Endothelial cell (in vitro differentiated cells): ENCODE measurements around the gene ENTR1. TPM values are rescaled to one million over a fixed set of nuclear protein-coding genes. Genes with fewer than 3 reads are reported as not detected.

Source experiments
- DNase-seq: peaks from one replicate; pipeline ENCODE4 v3.0.0; 2021; ENCODE audit warnings: low spot score
- H3K27ac Mint-ChIP-seq: one replicate; pipeline ENCODE4 v1.8.0; 2021; ENCODE audit warnings: mixed read lengths, inconsistent platforms; ENCODE audit not compliant: unreplicated experiment
- H3K27me3 Mint-ChIP-seq: one replicate; pipeline ENCODE4 v1.8.0; 2021; ENCODE audit warnings: mild to moderate bottlenecking, moderate library complexity, mixed read lengths, inconsistent platforms; ENCODE audit not compliant: unreplicated experiment
- H3K36me3 Mint-ChIP-seq: one replicate; pipeline ENCODE4 v1.8.0; 2021; ENCODE audit warnings: mild to moderate bottlenecking, low read depth, mixed read lengths, inconsistent platforms; ENCODE audit not compliant: unreplicated experiment
- H3K4me1 Mint-ChIP-seq: one replicate; pipeline ENCODE4 v1.8.0; 2021; ENCODE audit warnings: mild to moderate bottlenecking, mixed read lengths, inconsistent platforms; ENCODE audit not compliant: unreplicated experiment
- H3K4me3 Mint-ChIP-seq: one replicate; pipeline ENCODE4 v1.8.0; 2021; ENCODE audit warnings: mild to moderate bottlenecking, mixed read lengths, inconsistent platforms; ENCODE audit not compliant: unreplicated experiment
- H3K9me3 Mint-ChIP-seq: one replicate; pipeline ENCODE4 v1.8.0; 2021; ENCODE audit warnings: mixed read lengths, inconsistent platforms; ENCODE audit not compliant: unreplicated experiment
- total RNA-seq: library from RNA; stranded (reverse); fragmentation: NEBNext Ultra II Directional; extraction: Animal tissue kit (Norgen Biotek cat#: 25700); gene quantifications from one replicate; pipeline ENCODE4 v1.2.1, GENCODE V29; 2021; ENCODE audit not compliant: unreplicated experiment
- TF ChIP-seq, protein P1 (sequence below): fragments of 200-600 bp; sonication (generic); IDR thresholded peaks from one replicate; pipeline ENCODE4 v1.5.0; 2021; ENCODE audit warnings: antibody characterized with exemption; ENCODE audit not compliant: unreplicated experiment

The ENTR1 gene
- total RNA-seq, 1 donor from 2014 or later = 45.0 TPM

- Mint-ChIP-seq H3K27me3 (peaks cover 18% of the 10 kb centered on the region), H3K9me3 (no peaks in the 10 kb centered on the region), H3K4me1 (peaks cover 13% of the 10 kb centered on the region), H3K27ac (no peak overlapping the region), H3K36me3 (peaks cover 21% of the 10 kb centered on the region), H3K4me3 (no peak overlapping the region)
- TF ChIP-seq, protein P1, sequence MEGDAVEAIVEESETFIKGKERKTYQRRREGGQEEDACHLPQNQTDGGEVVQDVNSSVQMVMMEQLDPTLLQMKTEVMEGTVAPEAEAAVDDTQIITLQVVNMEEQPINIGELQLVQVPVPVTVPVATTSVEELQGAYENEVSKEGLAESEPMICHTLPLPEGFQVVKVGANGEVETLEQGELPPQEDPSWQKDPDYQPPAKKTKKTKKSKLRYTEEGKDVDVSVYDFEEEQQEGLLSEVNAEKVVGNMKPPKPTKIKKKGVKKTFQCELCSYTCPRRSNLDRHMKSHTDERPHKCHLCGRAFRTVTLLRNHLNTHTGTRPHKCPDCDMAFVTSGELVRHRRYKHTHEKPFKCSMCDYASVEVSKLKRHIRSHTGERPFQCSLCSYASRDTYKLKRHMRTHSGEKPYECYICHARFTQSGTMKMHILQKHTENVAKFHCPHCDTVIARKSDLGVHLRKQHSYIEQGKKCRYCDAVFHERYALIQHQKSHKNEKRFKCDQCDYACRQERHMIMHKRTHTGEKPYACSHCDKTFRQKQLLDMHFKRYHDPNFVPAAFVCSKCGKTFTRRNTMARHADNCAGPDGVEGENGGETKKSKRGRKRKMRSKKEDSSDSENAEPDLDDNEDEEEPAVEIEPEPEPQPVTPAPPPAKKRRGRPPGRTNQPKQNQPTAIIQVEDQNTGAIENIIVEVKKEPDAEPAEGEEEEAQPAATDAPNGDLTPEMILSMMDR = no peak
- DNase-seq = no peak
These were observed 4.9 kb downstream of the ENTR1 start for GRCh38 chr9:136405481-136405880.

DNA sequence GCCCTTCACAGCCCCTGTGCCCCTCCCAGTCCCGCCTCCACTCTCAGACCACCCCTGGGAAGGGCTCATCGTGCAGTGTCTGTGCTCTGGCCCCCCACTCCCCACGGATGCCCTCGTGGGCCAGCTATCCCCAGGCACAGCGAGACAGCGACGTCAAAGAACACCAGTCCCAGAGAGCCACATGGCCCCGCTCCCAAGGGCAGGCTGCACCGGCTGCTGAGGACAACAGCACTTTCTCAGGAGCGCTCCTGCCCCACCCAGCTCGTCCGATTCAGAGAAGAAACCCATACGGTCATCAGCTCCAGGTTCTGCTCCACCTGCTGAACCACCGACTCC is 5.6 kb downstream of the ENTR1 start:
- Mint-ChIP-seq H3K27ac (no peak overlapping the region), H3K4me1 (peaks cover 11% of the 10 kb centered on the region), H3K9me3 (no peaks in the 10 kb centered on the region), H3K27me3 (peaks cover 18% of the 10 kb centered on the region), H3K4me3 (peak overlapping the region; percentile 37), H3K36me3 (peaks cover 21% of the 10 kb centered on the region)
- no peak for DNase-seq
- TF ChIP-seq, protein P1 = no peak

DNA sequence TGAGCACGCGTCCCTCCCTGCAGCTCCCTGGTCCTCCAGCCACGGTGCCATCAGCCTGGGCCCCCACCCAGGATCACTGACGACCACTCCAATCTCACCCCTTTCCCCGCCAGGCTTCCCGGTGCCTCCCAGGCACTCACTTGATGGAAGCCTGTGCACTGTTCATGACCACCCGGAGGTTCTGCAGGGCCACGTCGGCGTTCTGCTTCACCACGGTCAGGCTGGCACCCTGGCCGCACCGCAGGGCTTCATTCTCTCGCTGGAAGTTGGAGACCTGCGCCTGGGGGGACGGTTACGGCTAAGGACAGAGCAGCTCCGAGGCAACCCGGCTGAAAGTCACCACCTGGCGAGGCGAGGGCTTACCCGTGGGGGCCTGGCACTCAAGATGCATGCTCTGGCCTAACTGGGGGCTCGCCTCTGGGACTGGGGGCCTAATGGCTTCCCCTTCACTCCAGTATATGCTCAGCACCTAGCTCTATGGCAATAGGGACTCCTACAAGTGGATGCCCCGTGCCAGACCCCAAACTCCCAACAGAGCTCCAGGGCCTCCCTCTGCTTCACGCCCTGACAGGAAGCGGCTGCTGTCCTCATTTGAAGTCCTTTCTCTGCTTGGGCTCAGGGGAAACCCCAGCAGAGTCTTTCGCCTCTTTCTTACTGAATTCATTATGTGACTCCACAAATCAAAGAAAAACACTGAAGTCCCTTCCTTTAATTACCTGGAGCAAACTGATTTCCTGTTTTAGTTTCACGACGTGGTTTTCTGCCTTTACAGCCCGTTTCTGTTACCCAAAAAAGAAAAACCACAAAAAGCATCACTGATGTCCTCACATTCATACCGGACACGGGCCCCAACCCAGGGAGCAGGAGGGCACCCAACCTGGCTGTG is 6.3 kb downstream of the ENTR1 start:
- no peak for DNase-seq
- Mint-ChIP-seq H3K9me3 (no peaks in the 10 kb centered on the region), H3K36me3 (peaks cover 21% of the 10 kb centered on the region), H3K27me3 (peaks cover 17% of the 10 kb centered on the region), H3K4me1 (peaks cover 7% of the 10 kb centered on the region), H3K27ac (no peak overlapping the region), H3K4me3 (peak overlapping the region; percentile 18)
- TF ChIP-seq, protein P1 = no peak

DNA sequence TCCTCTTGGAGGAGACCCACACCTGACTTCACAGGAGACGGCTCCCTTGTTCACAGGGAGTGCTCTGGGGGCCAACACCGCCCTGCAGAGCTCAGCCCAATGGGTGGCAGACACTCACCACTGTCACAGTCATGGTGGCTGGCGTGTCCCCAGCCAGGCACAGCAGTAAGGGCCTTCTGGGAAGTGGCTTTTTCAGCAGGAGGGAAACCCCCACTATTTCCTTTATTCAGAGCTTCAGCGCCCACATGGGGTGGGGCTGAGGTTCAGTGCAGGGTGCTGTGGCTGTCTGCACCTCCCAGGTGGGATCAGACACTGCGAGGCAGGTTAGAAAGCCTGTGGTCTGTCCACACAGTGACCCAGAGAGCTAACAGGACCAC is 6.9 kb downstream of the ENTR1 start:
- no peaks in the 10 kb centered on the region for H3K9me3 Mint-ChIP-seq
- H3K27me3 Mint-ChIP-seq = peaks cover 18% of the 10 kb centered on the region
- H3K36me3 Mint-ChIP-seq = peaks cover 20% of the 10 kb centered on the region
- TF ChIP-seq, protein P1 = no peak
- DNase-seq = no peak
- H3K27ac Mint-ChIP-seq = no peak overlapping the region
- H3K4me1 Mint-ChIP-seq = peaks cover 7% of the 10 kb centered on the region
- no peak overlapping the region for H3K4me3 Mint-ChIP-seq

DNA sequence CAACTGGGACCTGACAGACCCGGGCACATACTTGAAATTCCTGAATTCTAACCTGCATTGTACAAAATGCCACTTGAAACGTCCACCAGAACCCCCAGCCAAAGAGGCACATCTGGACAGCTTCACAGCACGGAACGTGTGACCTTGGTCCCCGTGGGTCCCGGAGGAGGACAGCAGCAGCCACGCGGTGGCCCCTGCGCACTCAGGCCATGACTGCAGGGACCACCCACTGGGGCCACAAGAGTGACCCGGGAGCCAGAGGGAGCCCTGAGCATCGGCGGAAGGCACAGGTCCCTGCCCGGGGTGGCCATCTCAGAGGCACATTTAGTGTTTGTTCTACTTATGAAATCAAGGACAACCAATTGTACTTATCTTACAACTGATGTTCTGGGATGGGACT is 8.3 kb downstream of the ENTR1 start:
- TF ChIP-seq, protein P1 = no peak
- no peak for DNase-seq
- H3K36me3 Mint-ChIP-seq = peaks cover 17% of the 10 kb centered on the region
- H3K4me3 Mint-ChIP-seq = no peak overlapping the region
- H3K9me3 Mint-ChIP-seq = no peaks in the 10 kb centered on the region
- H3K27ac Mint-ChIP-seq = no peak overlapping the region
- peaks cover 7% of the 10 kb centered on the region for H3K4me1 Mint-ChIP-seq
- peaks cover 18% of the 10 kb centered on the region for H3K27me3 Mint-ChIP-seq
